ENCODE results near the gene TFEC. TPM values are rescaled to one million over a fixed set of nuclear protein-coding genes. Genes with fewer than 3 reads are reported as not detected.

Gene TFEC
- total and polyA plus RNA-seq, 10 of the 15 experiments (the other 5 are each of a cell fraction or from before 2014, with no cell fraction given) = 0.18 to 5.8 (median 2.4) TPM

DNA sequence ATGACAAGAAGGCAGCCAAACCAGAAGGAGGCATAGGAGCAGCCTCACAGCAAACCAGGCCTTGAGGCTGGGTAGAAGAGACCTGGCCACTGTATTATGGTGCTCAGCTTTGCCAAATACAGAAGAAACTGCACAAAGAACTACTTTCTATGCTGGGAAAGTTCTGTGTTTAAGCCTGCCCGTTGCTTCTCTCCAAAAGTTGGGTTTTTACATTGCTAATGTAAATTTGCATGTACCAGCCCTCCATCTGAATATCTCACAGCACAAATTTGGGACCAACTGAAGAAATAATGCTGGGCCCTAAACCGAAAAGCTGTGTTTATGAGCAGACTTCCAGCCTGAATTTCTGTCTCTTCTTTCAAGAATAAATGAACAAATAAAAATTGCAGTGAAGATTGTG, 145.0 kb downstream of the TFEC start (continued):
- no peak for TF ChIP-seq EGR1 (IDR thresholded peaks at IDR 0.05; ENCODE audit: borderline replicate concordance in 1 of 2, low read depth in 2 of 2, low read length in 2 of 2)
- TF ChIP-seq, protein P1, sequence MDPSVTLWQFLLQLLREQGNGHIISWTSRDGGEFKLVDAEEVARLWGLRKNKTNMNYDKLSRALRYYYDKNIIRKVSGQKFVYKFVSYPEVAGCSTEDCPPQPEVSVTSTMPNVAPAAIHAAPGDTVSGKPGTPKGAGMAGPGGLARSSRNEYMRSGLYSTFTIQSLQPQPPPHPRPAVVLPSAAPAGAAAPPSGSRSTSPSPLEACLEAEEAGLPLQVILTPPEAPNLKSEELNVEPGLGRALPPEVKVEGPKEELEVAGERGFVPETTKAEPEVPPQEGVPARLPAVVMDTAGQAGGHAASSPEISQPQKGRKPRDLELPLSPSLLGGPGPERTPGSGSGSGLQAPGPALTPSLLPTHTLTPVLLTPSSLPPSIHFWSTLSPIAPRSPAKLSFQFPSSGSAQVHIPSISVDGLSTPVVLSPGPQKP (IDR thresholded peaks at IDR 0.05; ENCODE audit: low read depth, low read length) = no peak

Other genes with a start within 250 kb of the TFEC start
- gene TES, start 179.8 kb upstream of the TFEC start, total RNA-seq (2014; rRNA removed) = 66.4 and 73.2 TPM in 2 replicates
- 59.7 and 59.8 TPM in 2 replicates for gene TES, start 179.8 kb upstream of the TFEC start, total RNA-seq (2014; rRNA removed; fragmentation: Illumina TruSeq; extraction: Trizol)
- gene TES, start 179.8 kb upstream of the TFEC start, total RNA-seq (2021) = 48.5 and 58.7 TPM in 2 replicates
- gene TES, start 179.8 kb upstream of the TFEC start, polyA plus RNA-seq (2011; rRNA removed) = 54.3 and 70.1 TPM in 2 replicates
- 63.4 and 77.1 TPM in 2 replicates for gene TES, start 179.8 kb upstream of the TFEC start, polyA plus RNA-seq (2014; fragmentation: Illumina TruSeq; extraction: Trizol)
- gene TES, start 179.8 kb upstream of the TFEC start, polyA plus RNA-seq (2014; fragmentation: Nextera tagmentation; extraction: Ambion mirVana) = 10 to 100 TPM; 31.2 to 41.7 TPM
- gene TES, start 179.8 kb upstream of the TFEC start, polyA plus RNA-seq (2014; rRNA removed) = 49.5 and 50.9 TPM in 2 replicates
- 10 to 100 TPM; 70.6 to 77.5 TPM for gene TES, start 179.8 kb upstream of the TFEC start, polyA plus RNA-seq (2016; fragmentation: Nextera tagmentation; extraction: Ambion mirVana)